GM19035 (cell line): ENCODE results near the gene VPS4B.
A peak's percentile ranks its signal among the peaks of the same experiment; 100 is the strongest.

ENCODE experiments used
- ATAC-seq: cut with Tn5 transposase; IDR thresholded peaks from one replicate; pipeline ENCODE4 v1.9.1; 2021; ENCODE audit not compliant: unreplicated experiment

The VPS4B gene

GRCh38 chr18:63431180-63431579 is 8.9 kb upstream of the VPS4B start:
- no peak for ATAC-seq

GRCh38 chr18:63430526-63430925 is 8.2 kb upstream of the VPS4B start:
- no peak for ATAC-seq

GRCh38 chr18:63427558-63427957 is 5.3 kb upstream of the VPS4B start:
- no peak for ATAC-seq

- peak; percentile 39 for ATAC-seq
Observed at GRCh38 chr18:63422864-63423304, 608 bp upstream of the VPS4B start.

DNA sequence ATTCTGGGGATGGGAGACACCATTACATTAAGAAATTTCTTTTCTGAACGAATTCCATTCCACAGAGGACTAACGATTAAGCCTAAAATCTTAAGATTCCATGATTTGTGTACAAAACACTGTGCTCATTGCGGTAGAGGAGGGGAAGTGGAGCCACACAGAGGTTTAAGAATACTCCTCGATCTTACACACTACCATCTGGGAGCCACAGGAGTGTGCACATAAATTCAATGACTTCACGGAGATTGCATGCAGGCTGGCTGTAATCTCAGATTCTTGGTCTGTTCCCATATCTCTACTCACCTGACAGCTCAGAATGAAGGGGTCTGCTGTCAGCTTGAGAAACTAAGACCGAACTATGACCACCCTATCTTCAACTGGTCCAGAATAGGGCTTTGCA is 762 bp downstream of the VPS4B start:
- ATAC-seq: no peak

DNA sequence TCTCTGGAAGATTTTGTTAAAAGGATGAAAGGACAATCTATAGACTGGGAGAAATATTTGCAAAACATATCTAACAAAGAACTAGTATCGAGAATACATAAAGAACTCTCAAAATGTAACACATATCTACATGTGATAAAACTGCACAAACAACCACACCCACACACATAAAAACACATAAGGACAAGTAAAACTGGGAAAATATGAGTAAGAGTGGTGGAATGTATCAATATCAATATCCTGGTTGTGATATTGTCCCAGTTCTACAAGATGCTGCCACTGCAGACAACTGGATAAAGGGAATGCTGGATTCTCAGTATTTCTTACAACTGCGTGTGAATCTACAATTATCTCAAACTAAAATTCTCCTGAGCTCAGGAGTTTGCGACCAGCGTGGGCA is 9.3 kb downstream of the VPS4B start:
- ATAC-seq: no peak

GRCh38 chr18:63410792-63411191 is 11.5 kb downstream of the VPS4B start:
- ATAC-seq: no peak

DNA sequence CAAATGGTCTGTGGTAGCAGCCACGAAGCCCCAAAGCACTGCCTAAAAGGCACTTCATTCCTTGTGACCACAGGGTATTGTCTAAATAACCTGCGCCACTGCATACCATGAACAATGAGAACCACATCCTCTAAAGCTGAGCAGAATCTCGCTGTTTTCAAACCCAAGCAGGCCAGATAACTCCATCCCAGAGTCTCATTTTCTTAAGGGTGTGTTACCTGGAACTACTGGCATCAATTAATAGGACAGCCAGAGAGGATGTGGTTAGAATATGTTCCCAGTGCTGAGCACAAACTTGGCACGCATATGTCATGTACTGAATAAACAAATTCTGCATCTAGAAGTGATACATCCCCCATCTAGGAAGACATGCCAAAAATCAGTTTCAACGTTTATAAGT is 13.0 kb downstream of the VPS4B start:
- no peak for ATAC-seq

GRCh38 chr18:63407734-63408133 is 14.5 kb downstream of the VPS4B start:
- no peak for ATAC-seq

- ATAC-seq: no peak
Observed at GRCh38 chr18:63405986-63406385, 16.3 kb downstream of the VPS4B start.

DNA sequence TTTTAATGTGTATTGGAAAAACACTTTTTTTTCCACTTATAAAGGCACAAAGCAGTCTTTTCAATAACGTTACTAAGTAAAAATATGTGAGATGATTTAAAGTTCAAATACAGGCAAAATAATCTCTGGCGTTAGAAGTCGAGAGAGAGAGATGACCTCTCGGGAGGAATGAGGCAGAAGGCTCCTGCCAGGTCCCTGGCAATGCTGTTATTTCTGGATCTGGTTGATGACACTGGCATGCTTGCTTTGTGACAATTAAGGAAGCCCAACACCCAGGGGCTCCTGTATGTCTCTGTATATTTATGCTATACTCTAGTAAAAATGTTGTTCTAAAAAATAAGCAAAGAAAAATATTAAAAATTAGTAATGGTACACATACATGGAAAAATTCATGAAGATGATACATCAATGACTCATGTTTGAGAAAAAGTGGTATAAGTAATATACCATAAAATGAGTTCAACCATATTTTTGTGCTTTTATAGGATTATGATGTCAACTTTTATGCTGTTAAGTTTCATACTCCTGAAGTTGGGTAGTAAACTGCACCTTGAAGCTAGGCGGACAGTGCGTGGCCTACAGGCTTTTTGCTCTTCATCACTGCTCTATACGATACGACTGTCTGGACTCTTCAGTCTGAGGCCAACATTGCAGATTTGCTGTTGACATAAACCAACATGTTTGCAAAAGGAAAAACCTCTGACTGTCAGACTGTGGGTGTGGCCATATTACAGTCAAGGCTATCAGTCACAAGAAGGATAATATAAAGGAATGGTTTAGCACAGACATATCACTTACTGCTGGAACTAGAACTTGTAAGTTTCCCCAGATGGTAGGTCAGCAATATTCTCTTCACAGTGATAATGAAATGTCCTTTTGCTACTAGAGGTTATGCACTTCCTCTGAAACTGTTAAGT is 19.8 kb downstream of the VPS4B start:
- ATAC-seq: no peak

DNA sequence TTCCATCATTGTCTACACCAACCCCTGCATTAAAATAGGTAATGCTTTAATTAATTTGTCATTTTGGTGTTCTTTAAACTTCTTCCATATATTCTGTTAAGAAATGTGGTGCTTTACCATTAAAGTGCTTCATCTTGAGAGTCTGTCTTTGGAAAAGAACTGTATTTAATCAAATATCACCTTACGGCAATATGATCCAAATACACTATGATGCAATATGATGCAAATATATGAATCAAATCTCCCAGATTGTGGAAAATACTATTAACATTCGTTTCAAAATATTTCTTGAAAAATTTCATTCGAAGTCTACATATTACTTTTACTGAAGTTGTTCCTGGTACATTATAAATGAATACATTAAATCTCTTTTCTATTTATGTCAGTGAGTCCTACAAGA is 23.0 kb downstream of the VPS4B start:
- no peak for ATAC-seq

DNA sequence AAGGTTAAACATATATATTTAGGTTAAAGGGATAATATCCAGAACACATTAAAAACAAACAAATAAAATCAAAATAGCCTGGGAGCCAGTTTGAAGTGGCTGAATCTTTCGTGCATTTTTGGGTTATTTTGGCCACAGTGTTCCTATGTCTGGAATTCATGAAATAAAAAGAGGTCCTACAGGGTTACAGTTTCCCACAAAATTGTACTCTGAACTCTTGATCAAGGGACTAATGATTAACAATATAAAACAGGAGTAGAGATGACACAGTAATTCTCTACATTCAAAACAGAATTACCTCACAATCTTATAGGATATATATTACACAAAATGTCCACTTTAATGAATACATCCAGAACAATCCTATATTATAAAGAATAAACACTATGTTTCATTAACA is 24.9 kb downstream of the VPS4B start:
- ATAC-seq: no peak

GRCh38 chr18:63395503-63395902 is 26.8 kb downstream of the VPS4B start:
- no peak for ATAC-seq

DNA sequence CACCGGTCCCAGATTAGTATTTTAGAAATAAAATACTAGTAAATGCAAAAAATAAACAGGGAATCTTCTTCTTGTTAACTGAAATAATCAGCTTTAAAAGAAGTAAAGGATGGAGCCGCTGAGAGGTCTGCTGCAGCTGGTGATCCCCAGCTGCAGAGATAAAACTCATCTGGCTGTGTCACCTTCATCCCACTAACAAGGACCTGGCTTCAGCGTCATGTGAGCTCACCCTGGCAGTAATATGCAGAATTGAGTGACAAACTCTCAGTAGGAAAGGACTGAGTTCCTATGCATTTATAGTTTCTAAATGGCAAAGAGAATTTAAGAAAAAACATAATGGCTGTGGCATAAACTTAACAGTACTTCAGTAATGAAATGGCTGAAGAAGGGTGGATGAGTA is 27.3 kb downstream of the VPS4B start:
- ATAC-seq: no peak

GRCh38 chr18:63387861-63388260 is 34.4 kb downstream of the VPS4B start:
- no peak for ATAC-seq

DNA sequence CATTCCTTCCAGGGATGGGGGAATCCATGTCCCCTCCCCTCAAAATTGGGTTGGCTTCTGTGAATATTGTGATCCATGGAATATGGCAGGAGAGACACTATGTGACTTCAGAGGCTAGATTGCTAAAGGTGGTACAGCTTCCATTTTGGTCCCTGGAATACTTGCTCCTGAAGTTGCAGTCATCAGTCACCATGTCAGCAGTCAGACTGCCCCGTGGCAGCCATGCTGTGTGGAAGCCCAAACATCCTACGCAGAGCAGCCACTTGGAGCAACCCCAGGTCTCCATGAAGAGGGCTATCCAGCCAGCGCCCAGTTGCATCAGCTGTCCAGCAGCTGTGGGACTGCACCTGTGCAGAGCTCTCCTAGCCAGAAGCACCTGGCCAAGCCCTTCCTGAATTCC is 39.4 kb downstream of the VPS4B start:
- ATAC-seq: no peak

- ATAC-seq: no peak
Observed at GRCh38 chr18:63379639-63379962, 42.7 kb downstream of the VPS4B start.

GRCh38 chr18:63378919-63379638 is 43.2 kb downstream of the VPS4B start:
- ATAC-seq: no peak

DNA sequence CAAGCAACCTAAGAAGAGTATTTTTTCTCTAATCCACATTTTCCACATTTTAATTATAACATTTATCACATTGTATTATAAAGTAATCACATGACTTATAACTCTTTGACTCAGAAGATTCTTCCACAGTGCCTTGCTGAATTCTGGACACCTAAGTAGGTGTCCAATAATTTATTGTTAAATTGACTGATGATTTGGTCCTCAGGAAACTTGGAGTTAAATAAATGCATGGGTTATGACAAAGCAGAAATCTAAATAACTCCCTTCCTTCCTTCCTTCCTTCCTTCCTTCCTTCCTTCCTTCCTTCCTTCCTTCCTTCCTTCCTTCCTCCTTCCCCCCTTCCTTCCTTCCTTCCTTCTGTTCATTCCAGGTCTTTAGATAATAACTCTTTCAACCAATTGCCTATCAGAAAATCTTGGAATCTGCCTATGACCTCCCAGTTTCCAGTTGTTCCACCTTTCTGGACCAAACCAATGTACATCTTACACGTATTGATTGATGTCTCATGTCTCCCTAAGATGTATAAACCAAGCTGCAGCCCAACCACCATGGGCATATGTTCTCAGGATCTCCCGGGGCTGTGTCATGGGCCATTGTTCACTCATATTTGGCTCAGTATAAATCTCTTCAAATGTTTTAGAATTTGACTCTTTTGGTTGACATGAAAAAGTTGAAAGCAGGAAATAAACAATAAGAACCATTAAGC is 44.8 kb downstream of the VPS4B start:
- no peak for ATAC-seq

DNA sequence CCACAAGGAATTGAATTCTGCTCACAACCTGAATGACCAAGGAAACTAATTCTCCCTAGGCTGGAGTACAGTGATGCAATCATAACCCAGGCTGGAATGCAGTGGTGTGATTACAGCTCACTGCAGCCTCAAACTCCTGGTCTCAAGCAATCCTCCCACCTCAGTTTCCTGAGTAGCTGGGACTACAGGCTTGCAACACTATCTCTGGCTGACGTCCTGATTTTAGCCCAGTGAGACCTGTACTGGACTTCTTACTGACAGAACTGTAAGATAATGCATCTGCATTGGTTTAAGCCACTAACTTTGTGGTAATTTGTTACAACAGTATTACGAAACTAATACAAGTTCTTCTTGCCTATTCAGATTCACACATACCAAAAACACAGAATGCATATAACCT is 45.7 kb downstream of the VPS4B start:
- ATAC-seq: no peak

DNA sequence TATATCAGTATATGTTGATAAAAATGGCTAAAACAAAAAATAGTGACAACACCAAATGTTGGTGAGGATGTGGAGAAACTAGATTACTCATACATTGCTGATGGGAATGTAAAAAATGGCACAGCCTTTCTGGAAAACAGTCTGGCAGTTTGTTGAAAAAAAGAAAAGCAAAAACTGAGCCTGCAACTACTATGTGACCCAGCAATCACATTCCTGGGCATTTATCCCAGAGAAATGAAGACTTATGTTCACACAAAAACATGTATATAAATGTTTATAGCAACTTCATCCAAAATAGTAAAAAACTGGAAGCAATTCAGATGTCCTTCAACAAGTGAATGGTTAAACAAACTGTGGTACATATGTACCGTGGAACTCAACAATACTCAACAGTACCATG is 47.7 kb downstream of the VPS4B start:
- ATAC-seq: no peak
